PC-9 (cell line): Measurements from ENCODE around the gene TSSK6. TPM values are rescaled to one million over a fixed set of nuclear protein-coding genes. Genes with fewer than 3 reads are reported as not detected.

Source experiments
- BruUV-seq: library from RNA; stranded (reverse); fragments of 400-500 nt; replicated peaks from 2 replicates; lab custom pipeline; 2021; lab: Mats Ljungman, UMichigan
- CTCF ChIA-PET: fragments of 300-600 bp; sonication (Branson Sonifier 250); formaldehyde crosslinking; loops from one replicate; lab custom pipeline; 2022; ENCODE audit warnings: antibody characterized with exemption; lab: Charles Lee
- POLR2A ChIA-PET: fragments of 300-600 bp; sonication (Branson Sonifier 250); formaldehyde crosslinking; loops from one replicate; lab custom pipeline; 2022; ENCODE audit warnings: antibody characterized with exemption; ENCODE audit not compliant: unreplicated experiment; lab: Charles Lee
- DNase-seq, 2 experiments: peaks; one replicate each; pipeline versions ENCODE4 v3.0.0 to v3.0.0-alpha.2; 2015 to 2022; ENCODE audit warnings: mixed read lengths in 1 of 2
- H2AFZ ChIP-seq: fragments of 200-600 bp; sonication (generic); 2 replicates; pipeline ENCODE4 v1.8.1; 2017; ENCODE audit warnings: antibody characterized with exemption
- H3F3A ChIP-seq: fragments of 200-600 bp; sonication (generic); 2 replicates; pipeline ENCODE4 v1.8.1; 2017; ENCODE audit warnings: antibody characterized with exemption, mild to moderate bottlenecking, low read depth; ENCODE audit not compliant: insufficient read depth
- H3K27ac ChIP-seq: fragments of 200-600 bp; sonication (generic); 2 replicates; pipeline ENCODE4 v1.6.1; 2016; ENCODE audit warnings: mixed run types
- H3K27me3 ChIP-seq: fragments of 200-600 bp; sonication (generic); 2 replicates; pipeline ENCODE4 v1.6.1; 2016; ENCODE audit warnings: low read depth, mixed run types; ENCODE audit not compliant: insufficient read depth
- H3K36me3 ChIP-seq: fragments of 200-600 bp; sonication (generic); 2 replicates; pipeline ENCODE4 v1.6.1; 2016; ENCODE audit warnings: low read depth, mixed run types
- H3K4me1 ChIP-seq: fragments of 200-600 bp; sonication (generic); replicated peaks from 2 replicates; pipeline ENCODE4 v1.6.1; 2016; ENCODE audit warnings: mixed run types; ENCODE audit not compliant: insufficient read depth
- H3K4me2 ChIP-seq: fragments of 200-600 bp; sonication (generic); 2 replicates; pipeline ENCODE4 v1.6.1; 2017; ENCODE audit warnings: mixed run types
- H3K4me3 ChIP-seq: fragments of 200-600 bp; sonication (generic); 2 replicates; pipeline ENCODE4 v1.6.1; 2016; ENCODE audit warnings: mixed run types
- H3K79me2 ChIP-seq: fragments of 200-600 bp; sonication (generic); 2 replicates; pipeline ENCODE4 v1.6.1; 2017; ENCODE audit warnings: low read depth, mixed run types
- H3K9me2 ChIP-seq: fragments of 200-600 bp; sonication (generic); 2 replicates; pipeline ENCODE4 v1.8.1; 2017; ENCODE audit warnings: mild to moderate bottlenecking; ENCODE audit not compliant: insufficient read depth
- H3K9me3 ChIP-seq: fragments of 200-600 bp; sonication (generic); 2 replicates; pipeline ENCODE4 v1.8.1; 2016; ENCODE audit warnings: low read depth; ENCODE audit not compliant: insufficient read depth
- H4K20me1 ChIP-seq: fragments of 200-600 bp; sonication (generic); 2 replicates; pipeline ENCODE4 v1.8.1; 2017; ENCODE audit not compliant: insufficient read depth
- CTCF ChIP-seq: fragments of 200-600 bp; sonication (generic); conservative IDR thresholded peaks from 2 replicates; pipeline ENCODE4 v1.6.1; 2017; ENCODE audit warnings: mixed run types, antibody characterized with exemption, mild to moderate bottlenecking, moderate library complexity
- EZH2 ChIP-seq: fragments of 200-600 bp; sonication (generic); IDR thresholded peaks from 2 replicates; pipeline ENCODE4 v1.8.0; 2017; ENCODE audit warnings: antibody characterized with exemption, low read depth
- intact Hi-C: fragments of 100-400 bp; cut with micrococcal nuclease; formaldehyde crosslinking; loops from one replicate; pipeline ENCODE4 v1.10.0; 2022; ENCODE audit not compliant: unreplicated experiment
- total RNA-seq: library from RNA; stranded (reverse); gene quantifications from 2 replicates; pipeline ENCODE4 v1.2.3, GENCODE V29; 2021

The TSSK6 gene
- total RNA-seq, 1 experiment from 2014 or later: 2.0 TPM

GRCh38 chr19:19464339-19465098, 50.8 kb downstream of the TSSK6 start:
- Histone ChIP-seq H4K20me1 (peaks cover 37% of the 10 kb centered on the region), H3K79me2 (peaks cover 58% of the 10 kb centered on the region), H3K27me3 (no peaks in the 10 kb centered on the region), H3K4me2 (no peak overlapping the region), H3K4me3 (no peak overlapping the region), H3K9me2 (no peaks in the 10 kb centered on the region), H3K9me3 (peaks cover 24% of the 10 kb centered on the region), H3K4me1 (no peaks in the 10 kb centered on the region), H2AFZ (no peak overlapping the region), H3F3A (peaks cover 23% of the 10 kb centered on the region; the same call in 1 of the 2 replicates), H3K36me3 (peaks cover 40% of the 10 kb centered on the region), H3K27ac (no peak overlapping the region)
- intact Hi-C loops: no loop called here
- ChIA-PET POLR2A (interaction anchor here (0.5 to 0.6 kb wide), 2 partner anchors 12 to 94 kb away, joined by 3 read pairs; no protein-coding TSS in a partner anchor), CTCF (interaction anchor here (0.6 kb wide), 1 partner anchor 8 kb away, joined by 3 read pairs; no protein-coding TSS in a partner anchor)
- BruUV-seq: no TSS peak
- TF ChIP-seq CTCF (no peak), EZH2 (no peak)
- no peak for DNase-seq

Other genes starting within 250 kb of the TSSK6 start
- not detected in 2 replicates for gene TM6SF2, start 242.2 kb downstream of the TSSK6 start, total RNA-seq
- 39.9 and 56.7 TPM in 2 replicates for gene SUGP1, start 195.0 kb downstream of the TSSK6 start, total RNA-seq
- 46.1 and 55.2 TPM in 2 replicates for gene MAU2, start 194.7 kb downstream of the TSSK6 start, total RNA-seq
- 97.8 and 129 TPM in 2 replicates for gene GATAD2A, start 109.9 kb downstream of the TSSK6 start, total RNA-seq
- 203 and 309 TPM in 2 replicates for gene NDUFA13, start 677 bp upstream of the TSSK6 start, total RNA-seq
- gene YJEFN3, start 13.4 kb upstream of the TSSK6 start, total RNA-seq: 18.5 and 21.9 TPM in 2 replicates
- 1.1 and 2.5 TPM in 2 replicates for gene CILP2, start 22.7 kb upstream of the TSSK6 start, total RNA-seq
- 5.7 and 7.4 TPM in 2 replicates for gene PBX4, start 103.1 kb upstream of the TSSK6 start, total RNA-seq
- 27.4 and 29.2 TPM in 2 replicates for gene LPAR2, start 112.7 kb upstream of the TSSK6 start, total RNA-seq
- gene GMIP, start 128.1 kb upstream of the TSSK6 start, total RNA-seq: 15.4 and 18.2 TPM in 2 replicates
- gene ATP13A1, start 148.1 kb upstream of the TSSK6 start, total RNA-seq: 41.1 and 59.7 TPM in 2 replicates
- 6.2 and 9.3 TPM in 2 replicates for gene ZNF101, start 153.3 kb upstream of the TSSK6 start, total RNA-seq
- gene ZNF14, start 217.6 kb upstream of the TSSK6 start, total RNA-seq: 2.8 and 3.0 TPM in 2 replicates